ENCODE data around the gene HS6ST1. TPM values are rescaled to one million over a fixed set of nuclear protein-coding genes. Genes with fewer than 3 reads are reported as not detected.
"Not testable (repeated sequence)": the region's sequence is repeated elsewhere in the genome, so short reads cannot be mapped to it uniquely, and the experiment has no call there.

The HS6ST1 gene
- total and polyA plus RNA-seq, 2 of the 4 experiments (the other 2 are of a cell fraction) = 29.9 to 36.9 TPM

DNA sequence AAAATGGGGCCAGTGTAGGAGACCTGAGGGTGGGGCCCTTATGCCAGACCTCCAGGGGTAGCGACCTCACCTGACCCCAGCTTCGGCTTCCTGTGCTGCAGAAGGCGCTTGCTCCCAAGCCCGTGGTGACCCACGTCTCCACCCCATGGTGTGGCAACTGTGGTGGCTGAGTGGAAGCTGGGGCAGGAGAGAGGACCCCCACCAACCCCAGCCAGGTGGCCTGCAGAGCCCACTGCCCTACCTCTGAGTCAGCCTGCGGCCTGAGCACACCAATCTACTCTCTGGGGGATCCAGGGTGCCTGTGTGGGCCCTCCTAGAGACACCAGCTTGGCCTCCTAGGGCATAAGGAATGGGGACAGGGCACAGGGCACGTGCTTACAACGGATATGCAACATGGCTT lies 52.2 kb downstream of the HS6ST1 start:
- in situ Hi-C loops (cut with MboI; ENCODE audit: low sequenced_read_pairs) = not testable (repeated sequence)

DNA sequence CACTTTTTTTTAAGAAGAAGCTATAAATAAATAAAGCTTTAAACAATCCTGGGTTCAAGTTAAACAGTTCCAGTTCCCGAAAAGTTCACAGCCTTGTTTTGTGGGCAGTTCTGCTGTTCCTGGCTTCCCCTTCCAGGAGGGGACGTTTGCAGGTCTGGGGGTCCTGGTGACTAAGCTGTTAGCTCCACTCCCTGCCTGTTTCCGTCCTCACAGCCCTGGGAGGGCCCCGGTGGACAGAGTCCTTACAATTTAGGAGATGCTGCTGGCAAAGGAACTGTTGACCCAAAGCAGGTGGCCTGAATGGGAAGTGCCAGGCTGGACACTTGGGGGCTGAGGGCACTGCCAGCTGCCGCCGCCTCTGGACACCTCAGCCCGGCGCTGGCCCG lies 53.1 kb downstream of the HS6ST1 start:
- Histone ChIP-seq H3K79me1 (ENCODE audit: low read depth in 1 of 2, low read length in 2 of 2) (peaks cover 14 to 41% of the 10 kb centered on the region in 2 experiments), H4K20me1 (ENCODE audit: insufficient read depth, low read length) (peaks cover 38% of the 10 kb centered on the region), H3K36me3 (ENCODE audit: control insufficient read depth, insufficient read depth, low read length) (peaks cover 36% of the 10 kb centered on the region; the same call in 1 of the 2 replicates), H3K4me1 (ENCODE audit: control insufficient read depth, insufficient read depth, low read length) (peaks cover 11% of the 10 kb centered on the region; the same call in 1 of the 2 replicates)
- H2BK5ac ChIP-seq (ENCODE audit: low read depth, low read length, poor library complexity, severe bottlenecking); H2BK20ac ChIP-seq (ENCODE audit: low read depth, low read length); H3K56ac ChIP-seq (ENCODE audit: extremely low read depth, insufficient read depth, low read length); H2BK15ac ChIP-seq (ENCODE audit: low read depth, low read length); CTCF ChIA-PET; H2AFZ ChIP-seq (replicated peaks; ENCODE audit: low read length, poor library complexity); H4K8ac ChIP-seq (ENCODE audit: low read depth in 2 of 2, low read length in 2 of 2); H2AK5ac ChIP-seq (ENCODE audit: low read depth, low read length); POLR2A ChIA-PET (ENCODE audit: unreplicated experiment); H3K14ac ChIP-seq (replicated peaks; ENCODE audit: low read depth, low read length); intact Hi-C loops (cut with micrococcal nuclease); H3K4me2 ChIP-seq (ENCODE audit: low read depth, low read length); H3K9ac ChIP-seq (ENCODE audit: low read depth, low read length); H4K91ac ChIP-seq (ENCODE audit: insufficient read depth, low read depth, low read length); dilution Hi-C loops (cut with HindIII; ENCODE audit: low sequenced_read_pairs, unreplicated experiment); H2BK120ac ChIP-seq (ENCODE audit: low read depth, low read length); H3K23ac ChIP-seq (ENCODE audit: low read depth, low read length); H3K9me1 ChIP-seq (ENCODE audit: insufficient read depth, low read length); H3K4me3 ChIP-seq (ENCODE audit: insufficient read depth, low read depth, low read length); H2AK9ac ChIP-seq (replicated peaks; ENCODE audit: low read depth, low read length, poor library complexity); H3K27ac ChIP-seq (ENCODE audit: insufficient read depth, low read length); H3K27me3 ChIP-seq (ENCODE audit: control insufficient read depth, insufficient read depth, low read length); BruUV-seq (replicated peaks); DNase-seq; ATAC-seq (ENCODE audit: low read depth); H3K18ac ChIP-seq (ENCODE audit: low read depth, low read length); in situ Hi-C loops (cut with MboI; ENCODE audit: low sequenced_read_pairs); H3K9me3 ChIP-seq (ENCODE audit: control insufficient read depth, insufficient read depth, low read length); H4K5ac ChIP-seq (ENCODE audit: low read depth, low read length); H3K4ac ChIP-seq (ENCODE audit: low read depth, low read length): not testable (repeated sequence)
- no CpG with 5 or more reads among the region's 9 CpGs for WGBS, 2 experiments (ENCODE audit: extremely low coverage in 2 of 2, insufficient read length in 1 of 2)

More for the DNA sequence above, 52.2 kb downstream of the HS6ST1 start:
- H3K9me1 ChIP-seq (ENCODE audit: insufficient read depth, low read length) = peaks cover 12% of the 10 kb centered on the region; the same call in 1 of the 2 replicates
- H3K27ac ChIP-seq (ENCODE audit: insufficient read depth, low read length); CTCF ChIA-PET; H4K91ac ChIP-seq (ENCODE audit: insufficient read depth, low read depth, low read length); H3K14ac ChIP-seq (replicated peaks; ENCODE audit: low read depth, low read length); H3K4me3 ChIP-seq (ENCODE audit: insufficient read depth, low read depth, low read length); H3K27me3 ChIP-seq (ENCODE audit: control insufficient read depth, insufficient read depth, low read length); H3K4ac ChIP-seq (ENCODE audit: low read depth, low read length); H3K9ac ChIP-seq (ENCODE audit: low read depth, low read length); H3K23ac ChIP-seq (ENCODE audit: low read depth, low read length); H4K8ac ChIP-seq (ENCODE audit: low read depth in 2 of 2, low read length in 2 of 2); DNase-seq; H3K4me2 ChIP-seq (ENCODE audit: low read depth, low read length); H3K56ac ChIP-seq (ENCODE audit: extremely low read depth, insufficient read depth, low read length); POLR2A ChIA-PET (ENCODE audit: unreplicated experiment); H4K5ac ChIP-seq (ENCODE audit: low read depth, low read length); H2BK20ac ChIP-seq (ENCODE audit: low read depth, low read length); H2AFZ ChIP-seq (replicated peaks; ENCODE audit: low read length, poor library complexity); intact Hi-C loops (cut with micrococcal nuclease); H2AK9ac ChIP-seq (replicated peaks; ENCODE audit: low read depth, low read length, poor library complexity); ATAC-seq (ENCODE audit: low read depth); H2BK15ac ChIP-seq (ENCODE audit: low read depth, low read length); H2BK120ac ChIP-seq (ENCODE audit: low read depth, low read length); H2AK5ac ChIP-seq (ENCODE audit: low read depth, low read length); H3K18ac ChIP-seq (ENCODE audit: low read depth, low read length); H3K4me1 ChIP-seq (ENCODE audit: control insufficient read depth, insufficient read depth, low read length); H2BK5ac ChIP-seq (ENCODE audit: low read depth, low read length, poor library complexity, severe bottlenecking); H3K9me3 ChIP-seq (ENCODE audit: control insufficient read depth, insufficient read depth, low read length); dilution Hi-C loops (cut with HindIII; ENCODE audit: low sequenced_read_pairs, unreplicated experiment): not testable (repeated sequence)
- H3K36me3 ChIP-seq (ENCODE audit: control insufficient read depth, insufficient read depth, low read length) = peaks cover 44% of the 10 kb centered on the region; the same call in 1 of the 2 replicates
- peaks cover 47% of the 10 kb centered on the region for H4K20me1 ChIP-seq (ENCODE audit: insufficient read depth, low read length)
- BruUV-seq (replicated peaks) = TSS peak; percentile 42
- 100% methylated on average over 1 of the region's 8 CpGs; no CpG with 5 or more reads in 1 of the 2 experiments for WGBS, 2 experiments (ENCODE audit: extremely low coverage in 2 of 2, insufficient read length in 1 of 2)
- peaks cover 17 to 49% of the 10 kb centered on the region in 2 experiments for H3K79me1 ChIP-seq (ENCODE audit: low read depth in 1 of 2, low read length in 2 of 2)

Data from IMR-90 (cell line).